ENCODE data around the gene OR6S1. TPM values are rescaled to one million over a fixed set of nuclear protein-coding genes. Genes with fewer than 3 reads are reported as not detected.
A peak's percentile ranks its signal among the peaks of the same experiment; 100 is the strongest.

Gene OR6S1
- total RNA-seq = not detected

- peaks cover 22% of the 10 kb centered on the region for H3K27me3 ChIP-seq
- DNase-seq (ENCODE audit: low spot score in 2 of 2) = no peak
Observed at GRCh38 chr14:20641591-20641990, at the start of gene OR6S1. Gene OR6S1, minus strand, starts transcription at chr14:20641691. Its CDS starts 0 bp downstream, at chr14:20641691.

GRCh38 chr14:20690848-20691640, 49.6 kb upstream of the OR6S1 start:
- peaks cover 7% of the 10 kb centered on the region for H3K36me3 ChIP-seq
- H3K4me3 ChIP-seq = no peak overlapping the region
- no peak for DNase-seq (ENCODE audit: low spot score in 2 of 2)
- peaks cover 28% of the 10 kb centered on the region for H3K4me1 ChIP-seq
- H3K27ac ChIP-seq = no peak overlapping the region
- H3K27me3 ChIP-seq = no peaks in the 10 kb centered on the region
- 16% methylated on average over 9 of the region's 9 CpGs for WGBS
- no peak for TF ChIP-seq POLR2AphosphoS5 (IDR thresholded peaks at IDR 0.05)
- no peak for TF ChIP-seq EP300 (IDR thresholded peaks at IDR 0.05)
- TF ChIP-seq CTCF (IDR thresholded peaks at IDR 0.05) = peak; percentile 86 to 89
- no peak for TF ChIP-seq POLR2A (IDR thresholded peaks at IDR 0.05)
- no peaks in the 10 kb centered on the region for H3K9me3 ChIP-seq

More at GRCh38 chr14:20641591-20641990, at the start of gene OR6S1:
- 89% methylated on average over 2 of the region's 2 CpGs for WGBS
- H3K36me3 ChIP-seq = no peaks in the 10 kb centered on the region
- H3K27ac ChIP-seq = no peak within 1 kb of the TSS
- TF ChIP-seq EP300 (IDR thresholded peaks at IDR 0.05) (no peak), POLR2A (IDR thresholded peaks at IDR 0.05) (no peak), POLR2AphosphoS5 (IDR thresholded peaks at IDR 0.05) (no peak), CTCF (IDR thresholded peaks at IDR 0.05) (no peak)
- H3K4me3 ChIP-seq = no peak within 1 kb of the TSS
- H3K9me3 ChIP-seq = no peaks in the 10 kb centered on the region
- H3K4me1 ChIP-seq = no peaks in the 10 kb centered on the region

GRCh38 chr14:20688167-20688839, 46.8 kb upstream of the OR6S1 start, which contains the start of gene ANG:
Gene ANG, plus strand, starts transcription at chr14:20688764. Its CDS starts 4,801 bp downstream, at chr14:20693565.
- TF ChIP-seq CTCF (IDR thresholded peaks at IDR 0.05) (no peak), POLR2A (IDR thresholded peaks at IDR 0.05) (no peak), EP300 (IDR thresholded peaks at IDR 0.05) (no peak), POLR2AphosphoS5 (IDR thresholded peaks at IDR 0.05) (no peak)
- DNase-seq (ENCODE audit: low spot score in 2 of 2) = no peak
- no peaks in the 10 kb centered on the region for H3K36me3 ChIP-seq
- no peak within 1 kb of the TSS for H3K4me3 ChIP-seq
- no peaks in the 10 kb centered on the region for H3K9me3 ChIP-seq
- no peak within 1 kb of the TSS for H3K27ac ChIP-seq
- H3K27me3 ChIP-seq = no peaks in the 10 kb centered on the region
- 77% methylated on average over 7 of the region's 7 CpGs for WGBS
- peaks cover 42% of the 10 kb centered on the region for H3K4me1 ChIP-seq

GRCh38 chr14:20687362-20688166, 46.1 kb upstream of the OR6S1 start:
- H3K27ac ChIP-seq = no peak overlapping the region
- H3K4me1 ChIP-seq = peaks cover 42% of the 10 kb centered on the region
- no peaks in the 10 kb centered on the region for H3K36me3 ChIP-seq
- H3K4me3 ChIP-seq = no peak overlapping the region
- no peak for DNase-seq (ENCODE audit: low spot score in 2 of 2)
- H3K9me3 ChIP-seq = no peaks in the 10 kb centered on the region
- TF ChIP-seq CTCF (IDR thresholded peaks at IDR 0.05) (no peak), EP300 (IDR thresholded peaks at IDR 0.05) (no peak), POLR2A (IDR thresholded peaks at IDR 0.05) (no peak), POLR2AphosphoS5 (IDR thresholded peaks at IDR 0.05) (no peak)
- no peaks in the 10 kb centered on the region for H3K27me3 ChIP-seq
- 74% methylated on average over 5 of the region's 5 CpGs for WGBS

Data from suprapubic skin (tissue), 4 donors.